Stomach (tissue), 4 donors: ENCODE measurements around the gene RSL24D1.

Experiments used
- CTCF ChIP-seq, 7 experiments: fragments of 450-650 bp in 4 of 7; fragments of 200-600 bp in 3 of 7; sonication (generic) in 3 of 7; IDR thresholded peaks; one replicate each; pipeline ENCODE4 v1.5.1; 2016 to 2019; ENCODE audit warnings: antibody characterized with exemption in 7 of 7, control low read depth in 2 of 7, mild to moderate bottlenecking in 1 of 7
- EP300 ChIP-seq: sonication (generic); formaldehyde crosslinking; IDR thresholded peaks from one replicate; pipeline ENCODE4 v1.6.1; 2017; ENCODE audit warnings: antibody characterized with exemption
- POLR2A ChIP-seq, 4 donors: fragments of 450-650 bp; IDR thresholded peaks; one replicate each; pipeline ENCODE4 v1.6.1; 2016; ENCODE audit warnings: antibody characterized with exemption in 4 of 4, control low read depth in 2 of 4, mild to moderate bottlenecking in 1 of 4, moderate library complexity in 1 of 4
- POLR2AphosphoS5 ChIP-seq, 3 donors: sonication (generic); formaldehyde crosslinking; IDR thresholded peaks; one replicate each; pipeline ENCODE4 v1.6.1; 2016; ENCODE audit warnings: antibody characterized with exemption in 3 of 3

- TF ChIP-seq EP300 = no peak
- no peak for TF ChIP-seq CTCF (IDR thresholded peaks at IDR 0.05)
- no peak for TF ChIP-seq POLR2AphosphoS5 (IDR thresholded peaks at IDR 0.05)
- TF ChIP-seq POLR2A (IDR thresholded peaks at IDR 0.05) = no peak
These were observed 34.2 kb upstream of the RSL24D1 start for GRCh38 chr15:55230953-55231352.
